ENCODE data around the gene KIRREL3. TPM values are rescaled to one million over a fixed set of nuclear protein-coding genes. Genes with fewer than 3 reads are reported as not detected.
A peak's percentile ranks its signal among the peaks of the same experiment; 100 is the strongest.

Gene KIRREL3
- total and polyA plus RNA-seq, 9 of the 15 experiments (the other 6 are each of a cell fraction or from before 2014, with no cell fraction given): 0.04 to 0.10 TPM; not detected in 7

DNA sequence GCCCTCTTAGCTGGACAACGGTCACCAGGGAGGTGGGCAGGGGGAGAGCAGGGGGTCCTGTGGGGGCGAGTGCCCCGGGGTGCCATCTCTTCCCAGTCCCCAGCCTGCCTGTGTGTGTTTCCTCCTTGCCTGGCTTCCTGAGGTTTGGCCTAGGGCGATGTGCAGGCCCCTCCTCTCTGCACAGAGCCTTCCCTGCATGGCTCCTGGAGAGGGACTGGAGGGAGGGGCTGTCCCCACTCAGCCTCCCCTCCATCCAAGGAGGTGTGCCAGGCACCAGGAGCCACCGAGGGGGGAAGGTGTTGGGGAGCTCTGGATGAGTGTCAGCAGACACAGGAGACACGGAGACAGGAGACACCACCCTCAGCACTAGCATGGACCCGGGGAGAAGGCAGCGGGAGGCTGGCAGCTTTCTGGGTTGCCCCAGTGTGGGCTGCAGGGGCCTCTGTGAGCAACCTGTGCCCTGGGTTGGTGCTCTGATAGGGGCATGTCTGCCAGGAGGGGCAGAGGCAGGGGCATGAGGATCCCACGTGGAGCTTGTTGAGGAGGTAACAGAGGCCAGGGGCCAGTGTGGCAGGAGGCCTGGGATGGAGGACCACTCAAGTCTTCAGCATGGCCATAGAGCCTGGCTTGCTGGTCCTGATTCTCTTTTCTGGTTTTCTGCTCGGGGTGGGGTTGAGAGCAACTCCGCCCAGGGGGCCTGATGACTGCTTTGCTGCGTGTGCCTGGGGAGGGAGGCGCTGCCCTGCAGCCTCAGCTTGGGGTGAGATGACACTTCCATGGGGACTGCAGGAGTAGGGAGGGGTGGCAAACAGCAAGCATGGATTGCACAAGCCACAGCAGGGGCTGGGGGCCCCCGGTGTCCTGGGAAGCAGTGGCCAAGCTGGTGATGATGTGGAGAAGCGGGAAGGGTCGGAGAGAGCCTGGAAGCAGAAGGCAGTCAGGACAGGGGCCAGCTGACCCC lies 566.3 kb downstream of the KIRREL3 start (continued):
- TF ChIP-seq, protein P1, sequence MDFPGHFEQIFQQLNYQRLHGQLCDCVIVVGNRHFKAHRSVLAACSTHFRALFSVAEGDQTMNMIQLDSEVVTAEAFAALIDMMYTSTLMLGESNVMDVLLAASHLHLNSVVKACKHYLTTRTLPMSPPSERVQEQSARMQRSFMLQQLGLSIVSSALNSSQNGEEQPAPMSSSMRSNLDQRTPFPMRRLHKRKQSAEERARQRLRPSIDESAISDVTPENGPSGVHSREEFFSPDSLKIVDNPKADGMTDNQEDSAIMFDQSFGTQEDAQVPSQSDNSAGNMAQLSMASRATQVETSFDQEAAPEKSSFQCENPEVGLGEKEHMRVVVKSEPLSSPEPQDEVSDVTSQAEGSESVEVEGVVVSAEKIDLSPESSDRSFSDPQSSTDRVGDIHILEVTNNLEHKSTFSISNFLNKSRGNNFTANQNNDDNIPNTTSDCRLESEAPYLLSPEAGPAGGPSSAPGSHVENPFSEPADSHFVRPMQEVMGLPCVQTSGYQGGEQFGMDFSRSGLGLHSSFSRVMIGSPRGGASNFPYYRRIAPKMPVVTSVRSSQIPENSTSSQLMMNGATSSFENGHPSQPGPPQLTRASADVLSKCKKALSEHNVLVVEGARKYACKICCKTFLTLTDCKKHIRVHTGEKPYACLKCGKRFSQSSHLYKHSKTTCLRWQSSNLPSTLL (IDR thresholded peaks at IDR 0.05): no peak
- TF ChIP-seq WHSC1 (IDR thresholded peaks at IDR 0.05; ENCODE audit: low read length) (no peak), TARDBP (IDR thresholded peaks at IDR 0.05) (no peak), EZH2 (IDR thresholded peaks at IDR 0.05; ENCODE audit: borderline replicate concordance, low read depth, low read length) (no peak)

DNA sequence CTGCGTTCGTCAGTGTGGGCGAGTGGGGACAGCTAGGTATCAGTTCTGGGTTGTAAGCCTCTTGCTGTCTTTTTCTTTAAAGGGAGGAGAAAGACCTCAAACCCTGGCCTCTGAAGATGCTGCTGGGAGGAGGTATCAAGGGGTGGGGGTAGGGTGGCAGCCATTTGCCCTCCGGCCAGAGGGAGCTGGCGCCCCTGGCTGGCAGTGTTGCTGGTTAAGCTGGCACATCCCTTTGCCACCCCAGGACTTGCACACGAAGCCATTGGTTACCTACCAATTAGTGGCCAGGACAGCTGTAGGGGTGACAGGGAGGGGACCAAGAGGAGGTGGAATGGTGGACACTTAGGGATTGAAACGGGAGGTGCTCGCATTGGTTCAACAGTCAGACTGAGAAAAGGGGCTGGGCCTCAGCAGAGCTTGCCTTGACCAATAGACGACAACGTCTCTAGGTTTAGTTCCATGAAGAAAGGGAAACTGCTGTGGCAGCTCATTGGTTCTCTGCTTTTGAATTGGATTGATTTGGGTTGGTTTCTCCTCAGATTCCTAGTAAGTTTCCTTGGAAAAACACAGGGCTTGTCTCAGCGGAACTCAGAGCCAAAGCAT lies 567.2 kb downstream of the KIRREL3 start:
- CTCF ChIA-PET (ENCODE audit: low intra/inter-chr PET ratio): no interaction called here
- Histone ChIP-seq H3K79me2 (ENCODE audit: control insufficient read depth, insufficient read depth, low read length) (no peaks in the 10 kb centered on the region), H3K27me3 (ENCODE audit: control insufficient read depth in 2 of 2, insufficient read depth in 2 of 2, low read length in 2 of 2) (peaks cover 3 to 48% of the 10 kb centered on the region in 2 experiments; a peak in 4 of 5 replicates), H3K9me1 (ENCODE audit: control insufficient read depth, insufficient read depth, low read length) (no peaks in the 10 kb centered on the region), H3K4me2 (ENCODE audit: insufficient read depth, low read length) (no peak overlapping the region), H3K27ac (ENCODE audit: extremely low read depth, low read depth, low read length) (no peak overlapping the region), H3K36me3 (ENCODE audit: control insufficient read depth, insufficient read depth, low read length) (no peaks in the 10 kb centered on the region), H3K9ac (ENCODE audit: insufficient read depth in 1 of 2, low read depth in 2 of 2, low read length in 2 of 2) (peak overlapping the region in 1 of 2 experiments; percentile 26; a peak in 1 of 4 replicates), H3K4me1 (replicated peaks in 1 of 2; ENCODE audit: control insufficient read depth in 2 of 2, insufficient read depth in 2 of 2, low read length in 2 of 2) (peaks cover 0 to 17% of the 10 kb centered on the region in 2 experiments; a peak in 4 of 5 replicates), H4K20me1 (replicated peaks; ENCODE audit: control insufficient read depth, insufficient read depth, low read length) (peaks cover 8% of the 10 kb centered on the region), H3K4me3 (no peak overlapping the region), H3K9me3 (replicated peaks; ENCODE audit: control insufficient read depth, insufficient read depth, low read depth, low read length) (no peaks in the 10 kb centered on the region), H2AFZ (ENCODE audit: low read depth, low read length) (no peak overlapping the region)
- in situ Hi-C loops (cut with MboI): no loop called here
- DNase-seq (ENCODE audit: extremely low read depth in 1 of 4, low spot score in 3 of 4) (peak in 1 of 4 experiments; percentile 10), FAIRE-seq (peak; percentile 19), ATAC-seq (peak; percentile 59)
- intact Hi-C loops (cut with micrococcal nuclease): no loop called here
- TF ChIP-seq, protein P2, sequence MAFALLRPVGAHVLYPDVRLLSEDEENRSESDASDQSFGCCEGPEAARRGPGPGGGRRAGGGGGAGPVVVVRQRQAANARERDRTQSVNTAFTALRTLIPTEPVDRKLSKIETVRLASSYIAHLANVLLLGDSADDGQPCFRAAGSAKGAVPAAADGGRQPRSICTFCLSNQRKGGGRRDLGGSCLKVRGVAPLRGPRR (CRISPR knock-in tag; IDR thresholded peaks at IDR 0.05): no peak
- TF ChIP-seq NFYB (IDR thresholded peaks at IDR 0.05; ENCODE audit: extremely low read depth, insufficient read length): peak; percentile 27
- POLR2A ChIA-PET: interaction anchor here (0.7 to 1.4 kb wide), 2 partner anchors 10 to 12 kb away, joined by 3 read pairs; no protein-coding TSS in a partner anchor
- no TSS peak for BruUV-seq (replicated peaks)
- 14% methylated on average over 10 of the region's 11 CpGs for WGBS (ENCODE audit: insufficient coverage, low coverage, missing lambda C conversion rate)

Measured in K562 (cell line).